GM12878 (cell line): ENCODE measurements around the gene TACC3. TPM values are rescaled to one million over a fixed set of nuclear protein-coding genes. Genes with fewer than 3 reads are reported as not detected.

Experiments
- ATAC-seq: fragments of 200-7000 bp; cut with Tn5 transposase; 3 replicates; pipeline ENCODE4 v1.9.1; 2020; ENCODE audit warnings: mild to moderate bottlenecking, moderate library complexity
- BruUV-seq: library from RNA; stranded (reverse); fragments of 400-500 nt; replicated peaks from 2 replicates; lab custom pipeline; 2021; lab: Mats Ljungman, UMichigan
- CTCF ChIA-PET: fragments of 300-600 bp; sonication (Branson Sonifier 250); formaldehyde crosslinking; extraction: SDS; loops from one replicate; lab custom pipeline; 2021; ENCODE audit warnings: inconsistent platforms; lab: Yijun Ruan, JAX
- POLR2A ChIA-PET: fragments of 350-600 bp; formaldehyde crosslinking; extraction: SDS; loops from one replicate; lab custom pipeline; 2021; ENCODE audit warnings: inconsistent platforms; lab: Charles Lee
- RAD21 ChIA-PET: fragments of 300-600 bp; sonication (Branson Sonifier 250); formaldehyde crosslinking; loops from one replicate; lab custom pipeline; 2023; ENCODE audit warnings: antibody characterized with exemption; ENCODE audit not compliant: unreplicated experiment; lab: Charles Lee
- SMC1A ChIA-PET: fragments of 300-600 bp; sonication (Branson Sonifier 250); formaldehyde crosslinking; loops from one replicate; lab custom pipeline; 2023; ENCODE audit not compliant: unreplicated experiment, uncharacterized antibody; lab: Charles Lee
- DNase-seq: peaks from one replicate; pipeline ENCODE4 v3.0.0-alpha.2; 2011; ENCODE audit warnings: low read depth, low spot score
- FAIRE-seq: peaks from 3 replicates; lab custom pipeline; 2011; peaks lifted over from hg19 to GRCh38; lab: Jason Lieb, UNC
- H2AFZ ChIP-seq: 2 replicates; pipeline ENCODE4 v1.6.0; 2011; ENCODE audit warnings: low read depth, low read length, control low read depth; ENCODE audit not compliant: control insufficient read depth
- H3K27ac ChIP-seq: 2 replicates; pipeline ENCODE4 v1.5.1; 2011; ENCODE audit warnings: control low read depth; ENCODE audit not compliant: control insufficient read depth, insufficient read depth
- H3K27me3 ChIP-seq, 2 experiments: replicated peaks in 1 of 2; 2 replicates each; pipeline versions ENCODE4 v1.6.0 to v1.6.1; 2011; ENCODE audit warnings: low read length in 1 of 2; ENCODE audit not compliant: control insufficient read depth in 2 of 2, insufficient read depth in 2 of 2
- H3K36me3 ChIP-seq, 2 experiments: 2 replicates each; pipeline ENCODE4 v1.5.1; 2011; ENCODE audit warnings: low read length in 1 of 2; ENCODE audit not compliant: control insufficient read depth in 2 of 2, insufficient read depth in 2 of 2
- H3K4me1 ChIP-seq: 2 replicates; pipeline ENCODE4 v1.6.1; 2011; ENCODE audit warnings: mild to moderate bottlenecking, low read length, moderate library complexity, mixed read lengths; ENCODE audit not compliant: control insufficient read depth, insufficient read depth
- H3K4me2 ChIP-seq: 2 replicates; pipeline ENCODE4 v1.6.0; 2011; ENCODE audit warnings: control low read depth; ENCODE audit not compliant: control insufficient read depth, insufficient read depth
- H3K4me3 ChIP-seq: fragments of 200-600 bp; sonication (generic); 2 replicates; pipeline ENCODE4 v1.5.1; 2016
- H3K79me2 ChIP-seq: 2 replicates; pipeline ENCODE4 v1.6.0; 2011; ENCODE audit warnings: low read length; ENCODE audit not compliant: control insufficient read depth, insufficient read depth
- H3K9ac ChIP-seq: 2 replicates; pipeline ENCODE4 v1.8.0; 2011; ENCODE audit warnings: low read length, control low read depth, mixed read lengths; ENCODE audit not compliant: control insufficient read depth, insufficient read depth
- H3K9me3 ChIP-seq: replicated peaks from 3 replicates; pipeline ENCODE4 v1.5.1; 2011; ENCODE audit warnings: mild to moderate bottlenecking, low read length; ENCODE audit not compliant: control insufficient read depth, insufficient read depth
- H4K20me1 ChIP-seq: 2 replicates; pipeline ENCODE4 v1.6.0; 2011; ENCODE audit not compliant: control insufficient read depth, insufficient read depth
- ATF7 ChIP-seq: fragments of 450-650 bp; IDR thresholded peaks from 2 replicates; pipeline ENCODE4 v1.6.1; 2016; ENCODE audit warnings: low read depth, mild to moderate bottlenecking
- BACH1 ChIP-seq: fragments of 450-650 bp; IDR thresholded peaks from 2 replicates; pipeline ENCODE4 v1.6.1; 2017; ENCODE audit warnings: mild to moderate bottlenecking, borderline replicate concordance
- BCL11A ChIP-seq: IDR thresholded peaks from 2 replicates; pipeline ENCODE4 v1.6.1; 2011; ENCODE audit warnings: low read depth, low read length
- BHLHE40 ChIP-seq, 2 experiments: fragments of 450-650 bp in 1 of 2; IDR thresholded peaks; 2 replicates each; pipeline ENCODE4 v1.6.1; 2011 to 2017; ENCODE audit warnings: low read depth in 2 of 2, borderline replicate concordance in 1 of 2, improper control_type of control experiment in 1 of 2, low read length in 1 of 2, mild to moderate bottlenecking in 1 of 2
- EZH2 ChIP-seq: IDR thresholded peaks from 2 replicates; pipeline ENCODE4 v1.6.1; 2012; ENCODE audit warnings: low read depth, mild to moderate bottlenecking, control low read depth, inconsistent platforms, low read length, borderline replicate concordance; ENCODE audit not compliant: control insufficient read depth
- KDM1A ChIP-seq: fragments of 200-600 bp; sonication (generic); IDR thresholded peaks from 2 replicates; pipeline ENCODE4 v1.6.1; 2016; ENCODE audit warnings: borderline replicate concordance
- RCOR1 ChIP-seq: conservative IDR thresholded peaks from 2 replicates; pipeline ENCODE4 v1.6.1; 2012; ENCODE audit warnings: low read depth, low read length, improper control_type of control experiment
- REST ChIP-seq: IDR thresholded peaks from 2 replicates; pipeline ENCODE4 v1.6.1; 2012; ENCODE audit warnings: mild to moderate bottlenecking, low read depth, low read length
- SREBF1 ChIP-seq: IDR thresholded peaks from 2 replicates; pipeline ENCODE4 v1.6.1; 2012; ENCODE audit warnings: mild to moderate bottlenecking, low read length
- TARDBP ChIP-seq: IDR thresholded peaks from 2 replicates; pipeline ENCODE4 v1.6.1; 2016; ENCODE audit warnings: borderline replicate concordance
- TCF12 ChIP-seq: IDR thresholded peaks from 2 replicates; pipeline ENCODE4 v1.6.1; 2011; ENCODE audit warnings: low read depth, mild to moderate bottlenecking, low read length
- WGBS: methylation state at CpG from one replicate; pipeline ENCODE4 v1.1.6; 2016; ENCODE audit warnings: low lambda C conversion rate; ENCODE audit not compliant: insufficient replicate concordance, insufficient coverage; ENCODE audit errors: missing lambda C conversion rate; 5-methylcytosine and 5-hydroxymethylcytosine counted together
- in situ Hi-C: fragments of 300-500 bp; cut with MboI; formaldehyde crosslinking; loops from 9 replicates; pipeline ENCODE4 v1.14.3; 2018; ENCODE audit warnings: mixed read lengths
- intact Hi-C: fragments of 100-400 bp; cut with micrococcal nuclease; formaldehyde crosslinking; loops from one replicate; pipeline ENCODE4 v1.14.2; 2022; ENCODE audit not compliant: unreplicated experiment
- polyA plus RNA-seq, 11 experiments: library from polyadenylated mRNA; depleted of rRNA in 4 of 11; unstranded in 6 of 11; stranded (reverse) in 5 of 11; fragments of >200 nt; fragmentation: Nextera tagmentation in 4 of 11; fragmentation: Illumina TruSeq in 1 of 11; extraction: Ambion mirVana in 4 of 11; extraction: Trizol in 1 of 11; gene quantifications; 1 replicate in 1 of 11; 2 replicates in 10 of 11; pipeline versions ENCODE4 v1.2.1 to v1.2.3, GENCODE V29; 2011 to 2016; ENCODE audit warnings: inconsistent platforms in 2 of 11, missing spikeins in 2 of 11, low read depth in 1 of 11
- total RNA-seq, 4 experiments: library from RNA; depleted of rRNA in 3 of 4; stranded (reverse); fragments of >200 nt in 3 of 4; fragmentation: Illumina TruSeq in 1 of 4; extraction: Trizol in 1 of 4; gene quantifications; 2 replicates each; pipeline versions ENCODE4 v1.2.1 to v1.2.3, GENCODE V29; 2013 to 2021

TACC3 gene
- total and polyA plus RNA-seq, 10 of the 15 experiments (the other 5 are each of a cell fraction or from before 2014, with no cell fraction given) = 2.8 to 121 (median 73.3) TPM

- CTCF ChIA-PET = interaction anchor here (0.8 kb wide), 1 partner anchor 9 kb away, joined by 3 read pairs; no protein-coding TSS in a partner anchor
- intact Hi-C loops (no loop called here), in situ Hi-C loops (no loop called here)
- ATAC-seq = no peak
- Histone ChIP-seq H3K36me3 (no peaks in the 10 kb centered on the region), H3K79me2 (no peaks in the 10 kb centered on the region), H2AFZ (no peak overlapping the region), H4K20me1 (no peaks in the 10 kb centered on the region), H3K9me3 (no peaks in the 10 kb centered on the region), H3K9ac (no peak overlapping the region), H3K4me2 (0 out of 2 replicates have a peak overlapping the region, but pooled peaks have one; percentile 33), H3K4me3 (no peak overlapping the region), H3K27ac (no peak overlapping the region), H3K27me3 (peaks cover 3% of the 10 kb centered on the region in 2 experiments; a peak in 1 of 4 replicates), H3K4me1 (peaks cover 9% of the 10 kb centered on the region)
- no peak for DNase-seq
- 10% methylated on average over 23 of the region's 23 CpGs for WGBS
- SMC1A ChIA-PET = no interaction called here
- TF ChIP-seq EZH2 (no peak), BHLHE40 (IDR thresholded peaks at IDR 0.05; ENCODE audit: borderline replicate concordance in 1 of 2, low read depth in 2 of 2, low read length in 1 of 2) (peak in 1 of 2 experiments; percentile 48; a peak in 2 of 4 replicates)
- BruUV-seq = no TSS peak
- FAIRE-seq = no peak
- POLR2A ChIA-PET = no interaction called here
- RAD21 ChIA-PET = no interaction called here
Observed at GRCh38 chr4:1768367-1769034, 47.2 kb downstream of the TACC3 start.

GRCh38 chr4:1769692-1770091 lies 48.4 kb downstream of the TACC3 start:
- Histone ChIP-seq H3K27me3 (peaks cover 3% of the 10 kb centered on the region in 2 experiments; a peak in 3 of 4 replicates), H3K36me3 (no peaks in the 10 kb centered on the region), H4K20me1 (no peaks in the 10 kb centered on the region), H3K27ac (no peak overlapping the region), H3K9me3 (no peaks in the 10 kb centered on the region), H3K4me2 (no peak overlapping the region), H3K4me3 (no peak overlapping the region), H3K79me2 (no peaks in the 10 kb centered on the region), H2AFZ (no peak overlapping the region), H3K9ac (no peak overlapping the region), H3K4me1 (peaks cover 9% of the 10 kb centered on the region)
- TF ChIP-seq RCOR1 (no peak), BACH1 (no peak), BCL11A (no peak), TARDBP (no peak), REST (no peak), ATF7 (no peak), KDM1A (no peak), SREBF1 (no peak), TCF12 (no peak)
- BruUV-seq = no TSS peak
- POLR2A ChIA-PET = no interaction called here
- RAD21 ChIA-PET = no interaction called here
- ATAC-seq (no peak), FAIRE-seq (no peak), DNase-seq (no peak)
- WGBS = 24% methylated on average over 6 of the region's 6 CpGs
- CTCF ChIA-PET = no interaction called here
- intact Hi-C loops = no loop called here
- in situ Hi-C loops = no loop called here
- SMC1A ChIA-PET = no interaction called here
